NCI-H524 treated with DMSO at 0.1 percent for 48 hours (cell line): ENCODE results near the gene PCSK7.
"Not testable (repeated sequence)": the region's sequence is repeated elsewhere in the genome, so short reads cannot be mapped to it uniquely, and the experiment has no call there.

ENCODE experiments used
- DNase-seq: peaks from one replicate; lab custom pipeline; 2025; lab: John Stamatoyannopoulos, UW

PCSK7 gene

GRCh38 chr11:117214404-117215110 lies 17.3 kb downstream of the PCSK7 start:
- no peak for DNase-seq

GRCh38 chr11:117212697-117213355 lies 19.0 kb downstream of the PCSK7 start:
- DNase-seq = no peak

DNA sequence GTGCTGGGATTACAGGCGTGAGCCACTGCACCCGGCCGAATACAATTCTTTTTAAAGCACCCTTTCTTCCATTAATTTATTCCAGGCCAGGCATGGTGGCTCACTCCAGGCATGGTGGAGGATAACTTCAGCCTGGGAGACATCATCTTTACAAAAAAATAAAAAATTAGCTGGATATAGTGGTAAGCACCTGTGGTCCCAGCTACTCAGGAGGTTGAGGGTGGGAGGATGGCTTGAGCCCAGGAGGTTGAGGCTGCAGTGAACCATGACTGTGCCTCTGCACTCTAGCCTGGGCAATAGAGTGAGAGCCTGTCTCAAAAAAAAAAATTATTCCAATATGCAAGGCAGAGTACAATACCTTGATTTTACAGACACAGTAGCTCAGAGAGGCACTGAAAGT lies 21.3 kb downstream of the PCSK7 start:
- no peak for DNase-seq

DNA sequence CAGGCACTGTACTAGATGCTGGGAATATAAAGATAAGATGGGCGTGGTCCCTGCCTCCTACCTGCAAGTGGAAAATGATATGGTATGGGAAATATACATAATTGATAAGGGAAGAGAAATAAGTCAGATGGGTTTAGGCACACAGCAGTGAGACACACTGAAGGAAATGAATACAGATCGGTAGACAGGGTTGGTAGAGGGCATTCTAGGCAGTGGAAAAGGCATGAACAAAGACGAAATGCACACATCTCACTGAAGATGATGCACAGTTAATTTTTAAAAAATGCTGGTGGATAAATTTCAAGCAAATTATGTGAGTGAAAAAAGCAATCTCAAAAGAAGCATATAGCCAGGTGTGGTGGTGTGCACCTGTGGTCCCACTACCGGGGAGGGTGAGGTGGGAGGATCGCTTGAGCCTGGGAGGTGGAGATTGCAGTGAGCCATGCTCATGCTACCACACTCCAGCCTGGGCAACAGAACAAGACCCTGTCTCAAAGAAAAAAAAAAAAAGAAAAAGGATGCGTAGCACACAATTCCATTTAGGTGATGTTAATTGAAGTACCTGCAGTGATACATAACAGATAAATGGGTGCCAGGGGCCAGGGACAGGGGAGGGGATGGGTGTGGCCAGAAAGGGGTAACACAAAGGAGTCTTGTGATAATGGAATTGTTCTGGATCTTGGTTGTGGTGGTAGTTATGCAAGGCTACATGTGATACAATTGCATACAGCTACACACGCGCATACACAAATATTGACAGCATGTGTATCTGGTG lies 22.3 kb downstream of the PCSK7 start:
- DNase-seq = not testable (repeated sequence)

- DNase-seq = not testable (repeated sequence)
Measured at GRCh38 chr11:117208710-117209109, 23.2 kb downstream of the PCSK7 start.

DNA sequence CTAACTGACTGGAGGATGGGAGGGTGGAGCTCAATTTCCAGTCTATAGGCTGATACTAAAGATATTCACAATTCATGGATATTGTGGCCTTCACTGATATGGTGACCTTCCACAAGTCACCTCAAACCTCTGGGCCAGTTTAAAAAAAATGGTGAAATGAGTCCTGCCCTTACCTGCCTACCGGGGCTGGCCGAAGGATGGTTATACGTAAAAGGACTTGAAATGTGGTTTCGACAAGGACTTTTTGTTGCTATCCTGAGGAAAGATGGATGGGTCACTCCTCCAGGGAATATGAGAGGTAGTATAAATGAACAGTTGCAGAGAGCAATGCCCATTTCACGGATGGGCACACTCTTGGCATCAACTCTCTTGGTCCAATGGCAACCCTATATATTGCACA lies 24.4 kb downstream of the PCSK7 start:
- not testable (repeated sequence) for DNase-seq

- DNase-seq = not testable (repeated sequence)
Measured at GRCh38 chr11:117206859-117207258, 25.0 kb downstream of the PCSK7 start.

DNA sequence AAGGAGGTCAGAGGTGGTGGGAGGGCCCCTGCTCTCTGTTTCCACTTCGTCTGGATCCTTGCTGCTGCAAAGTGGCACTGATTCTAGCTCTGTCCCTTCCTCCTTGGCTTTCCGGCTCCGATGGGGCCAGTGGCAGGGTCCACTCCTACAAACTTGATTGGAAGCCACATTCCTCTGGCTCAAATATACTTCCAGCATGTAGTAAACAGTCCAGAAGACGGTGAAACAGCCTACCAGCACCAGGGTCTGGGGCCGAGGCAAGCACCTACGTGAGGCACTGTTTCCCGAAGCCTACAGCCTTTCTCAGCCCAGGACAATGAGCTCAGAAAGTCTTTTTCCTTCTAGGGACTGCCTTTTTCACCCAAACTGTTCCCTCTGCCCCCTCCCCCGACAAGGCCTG lies 25.8 kb downstream of the PCSK7 start:
- not testable (repeated sequence) for DNase-seq

DNA sequence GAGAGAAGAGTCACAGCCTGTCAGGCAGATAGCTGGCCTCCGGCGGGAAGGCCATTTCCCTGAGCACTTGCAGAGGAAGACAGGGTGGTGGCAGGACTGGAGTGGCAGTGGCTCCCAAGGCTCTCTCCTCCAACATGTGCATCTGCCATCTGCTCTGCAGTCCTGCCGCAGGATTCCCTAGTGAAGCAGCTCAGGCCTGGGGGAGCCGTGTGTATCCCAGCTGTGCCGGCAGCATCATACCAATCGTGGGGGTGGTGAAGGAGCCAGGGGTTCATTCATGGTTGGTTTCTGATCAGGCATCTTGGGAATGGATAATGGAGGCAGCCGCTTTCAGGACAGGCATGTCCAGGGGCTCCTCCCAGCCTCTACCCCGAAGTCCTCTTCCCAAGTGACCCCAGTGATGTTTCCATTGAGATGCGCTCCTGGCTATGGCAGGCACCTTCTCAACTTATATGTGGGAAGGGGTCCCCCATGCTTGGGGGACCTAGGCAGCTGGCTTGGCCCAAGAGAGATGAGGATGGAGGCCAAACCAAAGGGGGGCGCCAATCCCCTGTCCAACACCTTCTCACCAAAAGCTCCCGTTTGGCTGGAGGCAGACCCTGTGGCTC lies 26.6 kb downstream of the PCSK7 start:
- no peak for DNase-seq

- no peak for DNase-seq
Measured at GRCh38 chr11:117204283-117205080, 27.4 kb downstream of the PCSK7 start.

DNA sequence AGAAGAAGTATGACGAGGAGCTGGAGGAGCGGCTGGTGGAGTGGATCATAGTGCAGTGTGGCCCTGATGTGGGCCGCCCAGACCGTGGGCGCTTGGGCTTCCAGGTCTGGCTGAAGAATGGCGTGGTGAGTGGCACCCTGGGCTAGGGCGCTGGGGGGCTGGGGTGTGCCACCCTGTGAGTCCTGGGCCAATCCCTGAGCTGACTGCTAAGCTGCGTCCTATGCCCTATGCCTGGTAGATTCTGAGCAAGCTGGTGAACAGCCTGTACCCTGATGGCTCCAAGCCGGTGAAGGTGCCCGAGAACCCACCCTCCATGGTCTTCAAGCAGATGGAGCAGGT lies 28.8 kb downstream of the PCSK7 start:
- no peak for DNase-seq

DNA sequence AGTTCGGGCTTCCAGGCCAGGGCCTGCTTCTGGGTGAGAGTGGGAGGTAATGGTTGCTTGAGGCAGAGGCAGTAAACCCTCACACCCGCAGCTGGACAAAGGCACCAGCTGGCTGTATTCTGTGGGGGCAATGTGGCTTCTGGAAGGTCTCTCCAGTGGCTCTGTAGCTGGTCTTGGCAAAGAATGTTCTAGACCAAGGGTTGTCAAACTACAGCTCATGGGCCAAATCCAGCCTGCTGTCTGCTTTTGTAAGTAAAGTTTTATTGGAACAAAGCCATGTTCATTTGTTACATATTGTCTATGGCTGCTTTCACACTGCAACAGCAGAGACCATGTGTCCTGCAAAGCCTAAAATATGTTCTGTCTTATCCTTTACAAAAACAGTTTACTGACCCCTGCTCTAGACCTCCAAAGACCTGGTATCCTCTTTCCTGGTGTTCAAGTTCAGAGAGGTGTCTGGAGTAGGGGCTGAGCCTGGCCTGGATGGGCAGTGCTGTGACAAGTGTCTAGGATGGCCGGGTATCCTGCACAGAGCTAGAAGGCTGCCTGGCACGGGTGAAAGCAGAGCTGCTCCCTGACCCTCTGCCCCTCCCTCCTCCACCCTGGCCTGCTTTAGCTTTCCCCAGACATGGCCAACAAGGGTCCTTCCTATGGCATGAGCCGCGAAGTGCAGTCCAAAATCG lies 29.3 kb downstream of the PCSK7 start:
- no peak for DNase-seq

- DNase-seq = no peak
Measured at GRCh38 chr11:117201658-117202305, 30.1 kb downstream of the PCSK7 start.

GRCh38 chr11:117200813-117201657 lies 30.8 kb downstream of the PCSK7 start:
- no peak for DNase-seq

DNA sequence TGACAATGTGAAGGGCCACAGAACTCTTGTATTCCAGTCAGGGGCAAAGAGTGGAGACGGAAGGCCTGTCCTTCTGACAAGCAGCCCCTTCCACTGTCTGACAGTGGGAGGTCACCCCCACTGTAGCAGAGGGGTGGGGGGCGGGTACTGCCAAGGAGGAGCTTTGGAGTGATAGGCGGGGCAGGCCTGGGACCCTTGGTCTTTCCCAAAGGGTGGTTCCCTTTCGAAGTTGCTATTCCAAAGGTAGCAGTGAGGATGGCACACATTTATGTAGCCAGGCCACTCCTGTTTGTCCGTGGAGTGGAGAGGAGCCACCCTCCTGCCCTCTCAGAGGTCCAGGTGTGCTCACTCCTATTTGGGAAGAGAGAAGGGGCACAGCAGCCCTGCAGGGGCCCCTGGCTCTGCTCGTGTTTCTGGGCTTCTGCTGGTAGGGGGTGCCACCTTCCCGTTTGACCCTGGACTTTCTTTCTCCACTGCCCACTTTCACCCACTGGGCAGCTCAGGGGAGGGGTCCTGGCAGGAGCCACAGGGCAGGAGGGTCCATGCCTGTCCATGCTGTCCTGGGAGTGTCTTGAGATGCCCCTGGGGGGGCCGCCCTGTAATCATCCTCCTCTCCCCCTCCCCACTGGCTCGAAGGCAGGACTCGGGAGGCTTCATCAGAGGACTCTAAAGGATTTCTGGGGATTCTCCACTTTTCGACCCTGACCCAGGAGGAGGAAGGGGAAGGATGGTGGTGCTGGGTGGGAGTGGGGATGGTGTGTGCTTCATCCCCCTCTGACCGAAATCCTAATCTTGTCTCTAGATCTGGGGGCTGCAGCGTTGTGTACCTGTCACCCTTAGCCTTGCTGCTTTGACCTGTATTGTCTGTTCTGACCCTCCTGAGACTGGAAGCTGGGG lies 31.7 kb downstream of the PCSK7 start:
- DNase-seq = no peak

- no peak for DNase-seq
Measured at GRCh38 chr11:117199053-117199915, 32.6 kb downstream of the PCSK7 start, which contains the start of gene TAGLN. Gene TAGLN (plus strand): TSS chr11:117199370. CDS start chr11:117203014, 3,644 bp downstream.

- no peak for DNase-seq
Measured at GRCh38 chr11:117198613-117199012, 33.3 kb downstream of the PCSK7 start.
